Heart right ventricle (tissue), 16 donors: ENCODE measurements around the gene ZFYVE27. TPM values are rescaled to one million over a fixed set of nuclear protein-coding genes. Genes with fewer than 3 reads are reported as not detected.
"Not testable (repeated sequence)": the region's sequence is repeated elsewhere in the genome, so short reads cannot be mapped to it uniquely, and the experiment has no call there.

Source experiments
- ATAC-seq, 8 donors: fragments of 200-7000 bp; cut with Tn5 transposase; one replicate each; pipeline ENCODE4 v1.9.1; 2020; ENCODE audit warnings: mild to moderate bottlenecking in 8 of 8, moderate library complexity in 8 of 8, moderate number of reproducible peaks in 1 of 8
- DNase-seq, 2 donors: peaks; one replicate each; pipeline ENCODE4 v3.0.0-alpha.2; 2020
- H3K27ac ChIP-seq, 10 donors: fragments of 200-600 bp; sonication (generic) in 2 of 10; one replicate each; pipeline versions ENCODE4 v1.5.0 to v1.8.0; 2020 to 2022; ENCODE audit warnings: mild to moderate bottlenecking in 3 of 10
- H3K27me3 ChIP-seq, 7 donors: fragments of 200-600 bp; one replicate each; pipeline ENCODE4 v1.8.0; 2021 to 2022; ENCODE audit warnings: mild to moderate bottlenecking in 2 of 7
- H3K36me3 ChIP-seq, 9 donors: fragments of 200-600 bp; sonication (generic) in 1 of 9; one replicate each; pipeline versions ENCODE4 v1.5.0 to v1.8.0; 2020 to 2022; ENCODE audit warnings: mild to moderate bottlenecking in 2 of 9
- H3K4me1 ChIP-seq, 9 donors: fragments of 200-600 bp; sonication (generic) in 1 of 9; one replicate each; pipeline versions ENCODE4 v1.5.0 to v1.8.0; 2020 to 2022; ENCODE audit warnings: mild to moderate bottlenecking in 4 of 9
- H3K4me3 ChIP-seq, 10 donors: fragments of 200-600 bp; sonication (generic) in 2 of 10; one replicate each; pipeline versions ENCODE4 v1.5.0 to v1.8.0; 2020 to 2022; ENCODE audit warnings: mild to moderate bottlenecking in 7 of 10, moderate library complexity in 2 of 10
- H3K9me3 ChIP-seq, 11 donors: fragments of 200-600 bp in 10 of 11; sonication (generic) in 2 of 11; one replicate each; pipeline versions ENCODE4 v1.5.0 to v1.8.0; 2013 to 2022; ENCODE audit warnings: mild to moderate bottlenecking in 2 of 11, control low read depth in 1 of 11, moderate library complexity in 1 of 11
- CTCF ChIP-seq, 9 donors: fragments of 200-600 bp; sonication (generic) in 2 of 9; IDR thresholded peaks; one replicate each; pipeline versions ENCODE4 v1.5.0 to v1.8.0; 2021 to 2022; ENCODE audit warnings: antibody characterized with exemption in 9 of 9, mild to moderate bottlenecking in 5 of 9, moderate library complexity in 1 of 9
- WGBS, 2 donors: extraction: QIAGEN DNeasy Blood & Tissue Kit; methylation state at CpG; one replicate each; pipeline ENCODE4 v1.1.7; 2013; ENCODE audit warnings: inconsistent platforms in 1 of 2; 5-methylcytosine and 5-hydroxymethylcytosine counted together
- intact Hi-C, 10 donors: fragments of 100-400 bp; cut with DNase I; formaldehyde crosslinking; loops; one replicate each; pipeline versions ENCODE4 v1.11.1 to v1.14.2; 2022
- polyA plus RNA-seq, 2 donors: library from polyadenylated mRNA; stranded (reverse); fragments of 200-250 nt; gene quantifications; one replicate each; pipeline ENCODE4 v1.2.3, GENCODE V29; 2013
- total RNA-seq, 10 donors: library from RNA; stranded (reverse); fragmentation: NEBNext Ultra II Directional in 3 of 10; extraction: Animal tissue kit (Norgen Biotek cat#: 25700) in 3 of 10; gene quantifications; one replicate each; pipeline versions ENCODE4 v1.2.1 to v1.2.4, GENCODE V29; 2021 to 2023
- donor health status: Arrhythmogenic right ventricular cardiomyopathy.
- donor health status: ischemic (EF 13 %, LVEDD 7.1; RV severe dilation, severe dysfunction).
- donor health status: healthy with polysubstance abuse.
- donor health status: DM: no; HTN: yes; CAD: no.
- donor health status: DM: no; HTN: no; CAD: no.
- donor health status: ischemic (EF 25% LVEDD 6.9; RV normal size, moderate dysfunction).
- donor health status: ischemic (EF 25% LVEDD 5.7; RV mildly dilated, moderate dysfunction).
- donor health status: healthy.
- donor health status: DM: yes; HTN: yes; CAD: no.
- donor health status: Ischemic cardiomyopathy.
- donor health status: ischemic (EF 35%, LVEDD 5.7; RV mildly dilated, moderate dysfunction).
- donor health status: nonischemic (EF 11% LVEDD 7.7; RV severe dilation, severe dysfunction).
- donor health status: DM: yes; HTN: yes; CAD: no.
- donor health status: PGD.
- donor health status: ischemic (EF 29% LVEDD 5.4; RV normal size, mild dysfunction).
- donor health status: nonischemic (EF 23%, LVEDD 6.1; RV moderate dilation, normal function).

The ZFYVE27 gene
- total and polyA plus RNA-seq, 12 donors, result 7.5 to 17.6 (median 11.8) TPM

DNA sequence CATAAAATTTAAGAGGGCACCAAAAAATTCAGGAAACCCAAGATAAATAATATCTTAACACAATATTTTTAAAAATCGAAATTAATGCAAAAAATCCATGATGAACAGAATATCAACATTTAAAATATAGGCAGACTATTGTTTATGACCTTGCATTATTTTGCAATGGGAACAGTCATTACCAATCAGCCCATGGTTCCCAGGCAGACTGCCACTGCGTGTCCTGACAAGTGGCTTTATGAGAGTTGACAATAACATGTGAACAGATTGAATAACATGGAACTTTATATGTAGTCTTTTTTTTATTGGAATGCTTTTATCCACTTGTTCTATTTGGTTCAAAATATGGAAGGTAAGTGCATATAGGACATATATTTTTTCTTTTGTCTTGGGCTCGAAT, 46.8 kb upstream of the ZFYVE27 start:
- no peak for TF ChIP-seq CTCF (IDR thresholded peaks at IDR 0.05)
- no peaks in the 10 kb centered on the region for H3K27me3 ChIP-seq
- peaks cover 6 to 44% (median 25%) of the 10 kb centered on the region in 9 donors for H3K4me1 ChIP-seq
- DNase-seq (no peak), ATAC-seq (no peak)
- H3K27ac ChIP-seq, result peak overlapping the region in 1 of 10 donors; percentile 90
- H3K36me3 ChIP-seq, result no peaks in the 10 kb centered on the region
- 91% methylated on average over 3 of the region's 3 CpGs for WGBS, 2 donors
- H3K9me3 ChIP-seq, result peaks cover 0 to 11% (median 0%) of the 10 kb centered on the region in 11 donors
- intact Hi-C loops, result loop anchor here in 1 of 10 donors (5.0 kb wide), 1 partner anchor 42 kb away; no protein-coding TSS in a partner anchor
- no peak overlapping the region for H3K4me3 ChIP-seq

GRCh38 chr10:97698072-97698655, 38.8 kb upstream of the ZFYVE27 start:
- H3K36me3 ChIP-seq, H3K27me3 ChIP-seq, DNase-seq, ATAC-seq, H3K9me3 ChIP-seq, H3K4me3 ChIP-seq, H3K27ac ChIP-seq, H3K4me1 ChIP-seq: not testable (repeated sequence)
- intact Hi-C loops, result loop anchor here in 1 of 10 donors (5.0 kb wide), 1 partner anchor 34 kb away; no protein-coding TSS in a partner anchor
- WGBS, 2 donors, result 82 to 89% methylated on average over 11 of the region's 11 CpGs

- intact Hi-C loops, result loop anchor here in 1 of 10 donors (1.0 kb wide), 1 partner anchor 30 kb away; no protein-coding TSS in a partner anchor
- no peaks in the 10 kb centered on the region for H3K9me3 ChIP-seq
- 45 to 49% methylated on average over 12 of the region's 12 CpGs for WGBS, 2 donors
- H3K36me3 ChIP-seq, result no peaks in the 10 kb centered on the region
- H3K4me1 ChIP-seq, result peaks cover 0 to 7% (median 0%) of the 10 kb centered on the region in 9 donors
- no peak overlapping the region for H3K27ac ChIP-seq
- no peak overlapping the region for H3K4me3 ChIP-seq
- DNase-seq, result peak in 1 of 2 donors; percentile 45
- ATAC-seq, result peak; percentile 77 to 93 (median 90)
- peaks cover 0 to 4% (median 0%) of the 10 kb centered on the region in 7 donors for H3K27me3 ChIP-seq
- peak; percentile 59 to 90 (median 84) for TF ChIP-seq CTCF (IDR thresholded peaks at IDR 0.05)
These were observed 35.4 kb upstream of the ZFYVE27 start for GRCh38 chr10:97701438-97702069.

GRCh38 chr10:97703398-97704067, 33.4 kb upstream of the ZFYVE27 start:
- no peak overlapping the region for H3K4me3 ChIP-seq
- intact Hi-C loops, result loop anchor here in 1 of 10 donors (1.0 kb wide), 1 partner anchor 28 kb away; no protein-coding TSS in a partner anchor
- no peak overlapping the region for H3K27ac ChIP-seq
- H3K4me1 ChIP-seq, result peaks cover 0 to 7% (median 0%) of the 10 kb centered on the region in 9 donors
- no peak for DNase-seq
- no peak for TF ChIP-seq CTCF (IDR thresholded peaks at IDR 0.05)
- H3K27me3 ChIP-seq, result peaks cover 0 to 4% (median 0%) of the 10 kb centered on the region in 7 donors
- H3K9me3 ChIP-seq, result no peaks in the 10 kb centered on the region
- 93 to 97% methylated on average over 7 of the region's 7 CpGs for WGBS, 2 donors
- no peak for ATAC-seq
- H3K36me3 ChIP-seq, result no peaks in the 10 kb centered on the region
